Measurements from ENCODE around the gene PKD1L1. TPM values are rescaled to one million over a fixed set of nuclear protein-coding genes. Genes with fewer than 3 reads are reported as not detected.

PKD1L1 gene
- total RNA-seq, 1 experiment from 2014 or later: 0.24 TPM

DNA sequence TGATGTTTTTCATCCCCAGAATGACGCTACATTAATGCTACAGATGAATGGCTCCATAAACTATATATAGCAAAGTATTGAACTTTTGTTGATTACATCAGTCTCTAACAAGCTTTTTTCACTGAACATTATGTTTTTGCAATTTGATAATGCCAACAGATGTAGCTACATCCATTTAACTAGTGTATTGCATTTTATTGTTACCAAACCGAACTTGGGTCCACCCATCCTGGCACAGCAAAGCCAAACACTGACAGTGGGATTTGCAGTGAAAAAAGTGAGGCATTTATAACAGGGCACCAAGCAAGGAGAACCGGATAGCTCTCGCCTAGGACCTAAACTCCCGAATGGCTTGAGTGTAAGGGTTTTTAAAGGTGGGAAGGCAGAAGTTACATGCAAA is 183.5 kb downstream of the PKD1L1 start:
- no peaks in the 10 kb centered on the region for H3K27me3 Mint-ChIP-seq (ENCODE audit: unreplicated experiment)
- H3K9me3 Mint-ChIP-seq (ENCODE audit: low read depth, unreplicated experiment): peaks cover 9% of the 10 kb centered on the region
- peaks cover 41% of the 10 kb centered on the region for H3K4me1 Mint-ChIP-seq (ENCODE audit: low read depth, unreplicated experiment)
- H3K4me3 Mint-ChIP-seq (ENCODE audit: low read depth, unreplicated experiment): no peak overlapping the region
- intact Hi-C loops (cut with micrococcal nuclease; ENCODE audit: unreplicated experiment): no loop called here
- CTCF ChIA-PET: interaction anchor here (1.9 kb wide), 1 partner anchor 27 kb away, joined by 6 read pairs; no protein-coding TSS in a partner anchor
- DNase-seq: no peak
- TF ChIP-seq, protein P1, sequence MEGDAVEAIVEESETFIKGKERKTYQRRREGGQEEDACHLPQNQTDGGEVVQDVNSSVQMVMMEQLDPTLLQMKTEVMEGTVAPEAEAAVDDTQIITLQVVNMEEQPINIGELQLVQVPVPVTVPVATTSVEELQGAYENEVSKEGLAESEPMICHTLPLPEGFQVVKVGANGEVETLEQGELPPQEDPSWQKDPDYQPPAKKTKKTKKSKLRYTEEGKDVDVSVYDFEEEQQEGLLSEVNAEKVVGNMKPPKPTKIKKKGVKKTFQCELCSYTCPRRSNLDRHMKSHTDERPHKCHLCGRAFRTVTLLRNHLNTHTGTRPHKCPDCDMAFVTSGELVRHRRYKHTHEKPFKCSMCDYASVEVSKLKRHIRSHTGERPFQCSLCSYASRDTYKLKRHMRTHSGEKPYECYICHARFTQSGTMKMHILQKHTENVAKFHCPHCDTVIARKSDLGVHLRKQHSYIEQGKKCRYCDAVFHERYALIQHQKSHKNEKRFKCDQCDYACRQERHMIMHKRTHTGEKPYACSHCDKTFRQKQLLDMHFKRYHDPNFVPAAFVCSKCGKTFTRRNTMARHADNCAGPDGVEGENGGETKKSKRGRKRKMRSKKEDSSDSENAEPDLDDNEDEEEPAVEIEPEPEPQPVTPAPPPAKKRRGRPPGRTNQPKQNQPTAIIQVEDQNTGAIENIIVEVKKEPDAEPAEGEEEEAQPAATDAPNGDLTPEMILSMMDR (IDR thresholded peaks at IDR 0.05; ENCODE audit: unreplicated experiment): no peak
- no TSS peak for BruUV-seq (replicated peaks)
- H3K36me3 Mint-ChIP-seq (ENCODE audit: insufficient read depth, unreplicated experiment): peaks cover 10% of the 10 kb centered on the region
- no peak overlapping the region for H3K27ac Mint-ChIP-seq (ENCODE audit: unreplicated experiment)

DNA sequence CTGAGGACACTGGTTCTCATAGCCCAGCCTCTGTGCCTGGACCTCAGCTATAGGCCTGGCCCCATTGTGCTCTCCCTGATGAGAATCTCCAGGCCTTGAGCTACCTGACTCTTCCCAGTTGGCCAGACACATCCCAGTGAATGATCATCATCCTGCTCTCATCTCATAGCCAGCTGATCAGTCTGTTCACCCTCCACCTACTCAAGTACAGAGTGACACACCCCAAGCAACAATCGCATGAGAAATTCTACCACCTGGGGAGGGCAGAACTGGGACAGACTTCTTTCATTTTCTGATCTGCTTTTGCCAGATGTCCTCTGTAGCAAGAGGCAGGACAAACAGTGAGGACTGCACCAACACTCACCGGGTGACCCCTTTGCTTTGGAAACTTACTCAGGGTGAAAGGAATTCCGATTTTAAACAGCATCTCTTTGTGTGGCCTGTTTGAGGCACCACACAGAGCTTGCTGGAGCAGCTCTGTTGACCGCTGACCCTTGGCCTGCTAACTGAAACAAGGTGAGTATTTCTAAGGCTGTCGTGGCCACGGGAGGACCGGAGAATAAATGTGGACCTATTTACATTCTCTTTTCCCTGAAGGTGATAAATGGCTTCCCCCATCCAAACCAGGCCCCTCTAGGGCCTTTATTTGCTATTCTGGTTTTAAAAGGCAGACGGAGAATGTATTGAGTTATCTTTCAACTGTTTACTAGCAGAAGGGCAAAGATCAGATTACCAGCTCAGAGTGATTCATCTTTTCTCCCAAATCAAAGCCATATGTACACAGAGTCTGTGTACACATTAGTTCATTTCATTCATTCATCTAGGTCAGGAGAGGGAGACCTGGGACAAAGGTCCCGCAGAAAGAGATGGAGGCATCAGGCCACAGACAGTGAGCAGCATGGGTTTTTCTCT is 184.9 kb downstream of the PKD1L1 start:
- peak overlapping the region; percentile 15 for H3K4me3 Mint-ChIP-seq (ENCODE audit: low read depth, unreplicated experiment)
- peaks cover 5% of the 10 kb centered on the region for H3K9me3 Mint-ChIP-seq (ENCODE audit: low read depth, unreplicated experiment)
- intact Hi-C loops (cut with micrococcal nuclease; ENCODE audit: unreplicated experiment): loop anchor here (1.0 to 2.0 kb wide), 4 partner anchors 23 to 187 kb away; no protein-coding TSS in a partner anchor

GRCh38 chr7:47762746-47763062 is 185.6 kb downstream of the PKD1L1 start:
- H3K27me3 Mint-ChIP-seq (ENCODE audit: unreplicated experiment): no peaks in the 10 kb centered on the region
- peaks cover 60% of the 10 kb centered on the region for H3K4me1 Mint-ChIP-seq (ENCODE audit: low read depth, unreplicated experiment)
- CTCF ChIA-PET: interaction anchor here (0.6 to 1.8 kb wide), 9 partner anchors 21 to 327 kb away, joined by 3 to 9 read pairs (median 4); no protein-coding TSS in a partner anchor
- H3K27ac Mint-ChIP-seq (ENCODE audit: unreplicated experiment): peak overlapping the region; percentile 86
- intact Hi-C loops (cut with micrococcal nuclease; ENCODE audit: unreplicated experiment): loop anchor here (1.0 to 2.0 kb wide), 4 partner anchors 24 to 186 kb away; no protein-coding TSS in a partner anchor
- DNase-seq: no peak
- peaks cover 3% of the 10 kb centered on the region for H3K9me3 Mint-ChIP-seq (ENCODE audit: low read depth, unreplicated experiment)
- TF ChIP-seq, protein P1 (IDR thresholded peaks at IDR 0.05; ENCODE audit: unreplicated experiment): no peak
- H3K4me3 Mint-ChIP-seq (ENCODE audit: low read depth, unreplicated experiment): peak overlapping the region; percentile 15
- peaks cover 10% of the 10 kb centered on the region for H3K36me3 Mint-ChIP-seq (ENCODE audit: insufficient read depth, unreplicated experiment)
- no TSS peak for BruUV-seq (replicated peaks)

More for the DNA sequence above, 184.9 kb downstream of the PKD1L1 start:
- H3K27ac Mint-ChIP-seq (ENCODE audit: unreplicated experiment): peak overlapping the region; percentile 86
- peaks cover 54% of the 10 kb centered on the region for H3K4me1 Mint-ChIP-seq (ENCODE audit: low read depth, unreplicated experiment)
- TF ChIP-seq, protein P1 (IDR thresholded peaks at IDR 0.05; ENCODE audit: unreplicated experiment): no peak
- no peaks in the 10 kb centered on the region for H3K27me3 Mint-ChIP-seq (ENCODE audit: unreplicated experiment)
- CTCF ChIA-PET: interaction anchor here (0.5 to 1.9 kb wide), 15 partner anchors 14 to 1520 kb away, joined by 3 to 9 read pairs (median 4); no protein-coding TSS in a partner anchor
- peaks cover 10% of the 10 kb centered on the region for H3K36me3 Mint-ChIP-seq (ENCODE audit: insufficient read depth, unreplicated experiment)
- peak; percentile 78 for DNase-seq
- BruUV-seq (replicated peaks): no TSS peak

- Mint-ChIP-seq H3K27ac (ENCODE audit: unreplicated experiment) (no peak overlapping the region), H3K4me1 (ENCODE audit: low read depth, unreplicated experiment) (peaks cover 62% of the 10 kb centered on the region), H3K9me3 (ENCODE audit: low read depth, unreplicated experiment) (peaks cover 3% of the 10 kb centered on the region), H3K36me3 (ENCODE audit: insufficient read depth, unreplicated experiment) (peaks cover 10% of the 10 kb centered on the region), H3K4me3 (ENCODE audit: low read depth, unreplicated experiment) (no peak overlapping the region), H3K27me3 (ENCODE audit: unreplicated experiment) (no peaks in the 10 kb centered on the region)
- no peak for DNase-seq
- TF ChIP-seq, protein P1 (IDR thresholded peaks at IDR 0.05; ENCODE audit: unreplicated experiment): no peak
- CTCF ChIA-PET: interaction anchor here (0.6 to 1.8 kb wide), 3 partner anchors 24 to 310 kb away, joined by 4 read pairs; no protein-coding TSS in a partner anchor
- intact Hi-C loops (cut with micrococcal nuclease; ENCODE audit: unreplicated experiment): loop anchor here (2.0 kb wide), 1 partner anchor 37 kb away; no protein-coding TSS in a partner anchor
- no TSS peak for BruUV-seq (replicated peaks)
These were observed 186.1 kb downstream of the PKD1L1 start for GRCh38 chr7:47762207-47762606.

Measured in Calu3 (cell line).